Hematopoietic multipotent progenitor cell treated with erythropoietin and hydrocortisone succinate and interleukin-3 and kit ligand, for 8 days (in vitro differentiated cells): ENCODE results near the gene MTMR3.

Experiments used
- DNase-seq: peaks from one replicate; pipeline ENCODE4 v3.0.0-alpha.2; 2015

Gene MTMR3

GRCh38 chr22:30005213-30005857 lies 122.4 kb downstream of the MTMR3 start:
- DNase-seq: peak; percentile 85

GRCh38 chr22:30007361-30007760 lies 124.4 kb downstream of the MTMR3 start:
- no peak for DNase-seq

- DNase-seq: no peak
Measured at GRCh38 chr22:30008401-30008800, 125.4 kb downstream of the MTMR3 start.

GRCh38 chr22:30009478-30009877 lies 126.5 kb downstream of the MTMR3 start:
- no peak for DNase-seq

GRCh38 chr22:30010789-30011405 lies 127.9 kb downstream of the MTMR3 start:
- no peak for DNase-seq

- DNase-seq: no peak
Measured at GRCh38 chr22:30013201-30013600, 130.2 kb downstream of the MTMR3 start.

GRCh38 chr22:30014244-30014643 lies 131.3 kb downstream of the MTMR3 start:
- DNase-seq: no peak

- no peak for DNase-seq
Measured at GRCh38 chr22:30015229-30015797, 132.3 kb downstream of the MTMR3 start.

- no peak for DNase-seq
Measured at GRCh38 chr22:30015846-30016245, 132.9 kb downstream of the MTMR3 start.

- DNase-seq: no peak
Measured at GRCh38 chr22:30016596-30016995, 133.6 kb downstream of the MTMR3 start.

GRCh38 chr22:30017375-30018223 lies 134.6 kb downstream of the MTMR3 start:
- DNase-seq: no peak

GRCh38 chr22:30020511-30020910 lies 137.5 kb downstream of the MTMR3 start:
- no peak for DNase-seq

- DNase-seq: no peak
Measured at GRCh38 chr22:30021338-30021737, 138.4 kb downstream of the MTMR3 start.

- DNase-seq: peak; percentile 13
Measured at GRCh38 chr22:30021881-30022619, 139.1 kb downstream of the MTMR3 start.

- no peak for DNase-seq
Measured at GRCh38 chr22:30023099-30023660, 140.2 kb downstream of the MTMR3 start.

GRCh38 chr22:30024231-30024630 lies 141.3 kb downstream of the MTMR3 start:
- no peak for DNase-seq

GRCh38 chr22:30025221-30025620 lies 142.2 kb downstream of the MTMR3 start:
- DNase-seq: no peak

- DNase-seq: no peak
Measured at GRCh38 chr22:30026756-30027155, 143.8 kb downstream of the MTMR3 start.

GRCh38 chr22:30027169-30027568 lies 144.2 kb downstream of the MTMR3 start:
- DNase-seq: no peak

- no peak for DNase-seq
Measured at GRCh38 chr22:30027791-30028190, 144.8 kb downstream of the MTMR3 start.

GRCh38 chr22:30028731-30029130 lies 145.8 kb downstream of the MTMR3 start:
- DNase-seq: no peak

GRCh38 chr22:30029512-30029911 lies 146.5 kb downstream of the MTMR3 start:
- no peak for DNase-seq

- DNase-seq: no peak
Measured at GRCh38 chr22:30030329-30030728, 147.4 kb downstream of the MTMR3 start.
